ENCODE measurements around the gene ATP1A1. TPM values are rescaled to one million over a fixed set of nuclear protein-coding genes. Genes with fewer than 3 reads are reported as not detected.

Gene ATP1A1
- total and polyA plus RNA-seq, 2 donors (not counting 3 experiments of a cell fraction or from before 2014, with no cell fraction given), result 263 to 325 TPM

- TF ChIP-seq FOS (IDR thresholded peaks at IDR 0.05; ENCODE audit: borderline replicate concordance, insufficient read depth, low read length) (no peak), POLR2A (IDR thresholded peaks at IDR 0.05; ENCODE audit: low read depth, low read length) (no peak), MYC (IDR thresholded peaks at IDR 0.05; ENCODE audit: low read depth, low read length) (no peak), CTCF (IDR thresholded peaks at IDR 0.05; ENCODE audit: extremely low read depth in 1 of 2, insufficient read depth in 1 of 2, low read depth in 1 of 2, low read length in 2 of 2) (no peak)
- intact Hi-C loops (cut with micrococcal nuclease) (no loop called here), dilution Hi-C loops (cut with MboI; ENCODE audit: extremely low pct_ligation_motif_present, low sequenced_read_pairs) (no loop called here)
- no peaks in the 10 kb centered on the region for H4K20me1 ChIP-seq (replicated peaks; ENCODE audit: control insufficient read depth, extremely low read depth, insufficient read depth, low read length)
- no TSS peak for BruUV-seq (replicated peaks)
- ChIA-PET CTCF (interaction anchor here (0.6 to 4.1 kb wide), 7 partner anchors 8 to 132 kb away, joined by 3 to 34 read pairs (median 5); no protein-coding TSS in a partner anchor), POLR2A (no interaction called here)
- no peak overlapping the region for H3K4me3 ChIP-seq (replicated peaks in 1 of 3; ENCODE audit: insufficient read depth in 1 of 3, low read depth in 1 of 3, low read length in 3 of 3)
- H3K4me2 ChIP-seq (ENCODE audit: insufficient read depth, low read length), result no peak overlapping the region
- no peaks in the 10 kb centered on the region for H3K79me2 ChIP-seq (ENCODE audit: control insufficient read depth, insufficient read depth, low read length)
- no peak overlapping the region for H3K27ac ChIP-seq (ENCODE audit: insufficient read depth, low read depth, low read length)
- FAIRE-seq (no peak), DNase-seq (ENCODE audit: low read depth, low spot score) (no peak)
- H3K9me3 ChIP-seq (replicated peaks; ENCODE audit: control insufficient read depth, insufficient read depth, low read length), result no peaks in the 10 kb centered on the region
- H3K9ac ChIP-seq (replicated peaks; ENCODE audit: extremely low read depth, insufficient read depth, low read length), result no peak overlapping the region
- H3K27me3 ChIP-seq (ENCODE audit: control insufficient read depth in 2 of 2, insufficient read depth in 2 of 2, low read length in 2 of 2), result peaks cover 12 to 30% of the 10 kb centered on the region in 2 experiments
- H3K4me1 ChIP-seq (ENCODE audit: control insufficient read depth, extremely low read depth, insufficient read depth, low read length), result peaks cover 2% of the 10 kb centered on the region
- no peaks in the 10 kb centered on the region for H3K9me1 ChIP-seq (replicated peaks; ENCODE audit: control insufficient read depth, extremely low read depth, insufficient read depth, low read length)
- no peak overlapping the region for H2AFZ ChIP-seq (ENCODE audit: low read depth, low read length)
- no peaks in the 10 kb centered on the region for H3K36me3 ChIP-seq (ENCODE audit: control insufficient read depth in 2 of 2, extremely low read depth in 1 of 2, insufficient read depth in 2 of 2, low read length in 2 of 2)
These were observed 5.6 kb upstream of the ATP1A1 start for GRCh38 chr1:116367256-116367945.

GRCh38 chr1:116368241-116368640 lies 4.8 kb upstream of the ATP1A1 start:
- CTCF ChIA-PET, result interaction anchor here (0.8 to 1.9 kb wide), 3 partner anchors 34 to 131 kb away, joined by 3 to 7 read pairs (median 3); no protein-coding TSS in a partner anchor

More at GRCh38 chr1:116368241-116368640, 4.8 kb upstream of the ATP1A1 start:
- H3K79me2 ChIP-seq (ENCODE audit: control insufficient read depth, insufficient read depth, low read length), result no peaks in the 10 kb centered on the region
- no peaks in the 10 kb centered on the region for H3K9me3 ChIP-seq (replicated peaks; ENCODE audit: control insufficient read depth, insufficient read depth, low read length)
- no peak overlapping the region for H3K4me2 ChIP-seq (ENCODE audit: insufficient read depth, low read length)
- H4K20me1 ChIP-seq (replicated peaks; ENCODE audit: control insufficient read depth, extremely low read depth, insufficient read depth, low read length), result no peaks in the 10 kb centered on the region
- no peaks in the 10 kb centered on the region for H3K9me1 ChIP-seq (replicated peaks; ENCODE audit: control insufficient read depth, extremely low read depth, insufficient read depth, low read length)
- peaks cover 12 to 30% of the 10 kb centered on the region in 2 experiments for H3K27me3 ChIP-seq (ENCODE audit: control insufficient read depth in 2 of 2, insufficient read depth in 2 of 2, low read length in 2 of 2)
- dilution Hi-C loops (cut with MboI; ENCODE audit: extremely low pct_ligation_motif_present, low sequenced_read_pairs), result no loop called here
- no peak for TF ChIP-seq MAX (IDR thresholded peaks at IDR 0.05; ENCODE audit: insufficient read depth, insufficient read length)
- TF ChIP-seq EZH2 (IDR thresholded peaks at IDR 0.05; ENCODE audit: borderline replicate concordance, low read depth, low read length, severe bottlenecking), result no peak
- no peak for TF ChIP-seq POLR2A (IDR thresholded peaks at IDR 0.05; ENCODE audit: low read depth, low read length)
- no peak for TF ChIP-seq JUN (IDR thresholded peaks at IDR 0.05; ENCODE audit: borderline replicate concordance, insufficient read depth, insufficient read length, low read depth)
- TF ChIP-seq GATA2 (IDR thresholded peaks at IDR 0.05; ENCODE audit: insufficient read depth, insufficient read length, low read depth, low read length), result no peak
- TF ChIP-seq POLR2AphosphoS5 (IDR thresholded peaks at IDR 0.05; ENCODE audit: insufficient read depth, low read depth, low read length), result no peak
- no peak overlapping the region for H3K4me3 ChIP-seq (replicated peaks in 1 of 3; ENCODE audit: insufficient read depth in 1 of 3, low read depth in 1 of 3, low read length in 3 of 3)
- H3K4me1 ChIP-seq (ENCODE audit: control insufficient read depth, extremely low read depth, insufficient read depth, low read length), result peaks cover 4% of the 10 kb centered on the region
- H3K36me3 ChIP-seq (ENCODE audit: control insufficient read depth in 2 of 2, extremely low read depth in 1 of 2, insufficient read depth in 2 of 2, low read length in 2 of 2), result no peaks in the 10 kb centered on the region
- DNase-seq (ENCODE audit: low read depth, low spot score), result no peak
- H3K9ac ChIP-seq (replicated peaks; ENCODE audit: extremely low read depth, insufficient read depth, low read length), result no peak overlapping the region
- intact Hi-C loops (cut with micrococcal nuclease), result no loop called here
- BruUV-seq (replicated peaks), result no TSS peak
- no peak overlapping the region for H3K27ac ChIP-seq (ENCODE audit: insufficient read depth, low read depth, low read length)
- POLR2A ChIA-PET, result no interaction called here
- no peak overlapping the region for H2AFZ ChIP-seq (ENCODE audit: low read depth, low read length)
- FAIRE-seq, result no peak
